Breast epithelium (tissue), 3 donors: ENCODE measurements around the gene RNF223.

Experiments
- CTCF ChIP-seq, 3 donors: fragments of 450-650 bp; IDR thresholded peaks; one replicate each; pipeline ENCODE4 v1.5.1; 2016 to 2017; ENCODE audit warnings: antibody characterized with exemption in 3 of 3, mild to moderate bottlenecking in 3 of 3, moderate library complexity in 3 of 3
- POLR2AphosphoS5 ChIP-seq, 3 donors: sonication (generic); formaldehyde crosslinking; IDR thresholded peaks; one replicate each; pipeline ENCODE4 v1.6.1; 2017; ENCODE audit warnings: antibody characterized with exemption in 3 of 3

GRCh38 chr1:1100296-1100695 is 26.2 kb upstream of the RNF223 start:
- TF ChIP-seq CTCF (IDR thresholded peaks at IDR 0.05) (no peak), POLR2AphosphoS5 (IDR thresholded peaks at IDR 0.05) (no peak)
